ENCODE data around the gene GGT5.

GGT5 gene

DNA sequence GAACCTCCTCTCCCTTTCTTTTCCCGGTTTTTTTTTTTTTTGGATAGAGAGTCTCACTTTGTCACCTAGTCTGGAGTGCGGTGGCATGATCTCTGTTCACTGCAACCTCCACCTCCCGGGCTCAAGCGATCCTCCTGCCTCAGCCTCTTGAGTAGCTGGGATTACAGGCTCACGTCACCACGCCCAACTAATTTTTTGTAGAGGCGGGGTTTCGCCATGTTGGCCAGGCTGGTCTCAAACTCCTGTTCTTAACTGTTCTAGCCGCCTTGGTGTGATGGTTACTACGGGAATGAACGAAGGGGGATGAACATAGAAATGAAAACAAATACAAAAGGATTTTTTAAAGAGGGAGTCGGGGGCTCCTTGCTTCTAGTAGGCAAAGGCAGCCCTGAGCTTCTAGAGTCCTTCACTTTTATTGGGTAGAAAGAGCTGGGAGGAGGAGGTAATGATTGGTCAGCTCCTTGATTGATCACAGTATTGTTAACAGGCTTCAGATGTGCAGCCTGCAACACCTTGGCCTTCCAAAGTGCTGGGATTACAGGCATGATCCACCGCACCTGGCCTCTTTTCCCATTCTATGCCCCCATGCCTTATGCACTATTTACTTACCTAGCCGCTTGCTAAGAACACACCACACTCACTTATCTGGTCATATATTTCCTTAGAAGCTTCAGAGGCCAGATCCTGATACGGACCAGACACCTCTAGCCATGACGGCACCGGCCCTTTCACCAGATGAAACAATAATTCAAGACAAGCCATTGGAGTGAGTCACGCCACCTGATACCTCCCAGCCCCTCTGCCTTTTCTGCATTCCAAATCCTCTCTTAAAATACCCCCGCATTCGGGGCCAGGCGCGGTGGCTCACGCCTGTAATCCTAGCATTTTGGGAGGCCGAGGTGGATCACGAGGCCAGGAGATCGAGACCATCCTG lies 42.9 kb downstream of the GGT5 start:
- peaks cover 0 to 20% (median 16%) of the 10 kb centered on the region in 11 experiments; a peak in 17 of 22 replicates for H3K9me3 ChIP-seq (replicated peaks in 1 of 11)
- H3K4me1 ChIP-seq = peaks cover 37 to 95% (median 69%) of the 10 kb centered on the region in 10 experiments
- no peak overlapping the region for H3K4me3 ChIP-seq
- peak overlapping the region in 3 of 11 experiments; percentile 17 to 28 (median 19); a peak in 3 of 22 replicates for H3K27ac ChIP-seq
- no peaks in the 10 kb centered on the region for H3K27me3 ChIP-seq
- no peaks in the 10 kb centered on the region for H4K20me1 ChIP-seq
- TF ChIP-seq Cebpa-rat (IDR thresholded peaks at IDR 0.05) = no peak
- H3K9ac ChIP-seq = no peak overlapping the region
- H3K4me2 ChIP-seq = peak overlapping the region in 3 of 11 experiments; percentile 13 to 51 (median 42); a peak in 4 of 22 replicates
- H3K36me3 ChIP-seq = peaks cover 0 to 6% (median 0%) of the 10 kb centered on the region in 11 experiments; a peak in 1 of 22 replicates

DNA sequence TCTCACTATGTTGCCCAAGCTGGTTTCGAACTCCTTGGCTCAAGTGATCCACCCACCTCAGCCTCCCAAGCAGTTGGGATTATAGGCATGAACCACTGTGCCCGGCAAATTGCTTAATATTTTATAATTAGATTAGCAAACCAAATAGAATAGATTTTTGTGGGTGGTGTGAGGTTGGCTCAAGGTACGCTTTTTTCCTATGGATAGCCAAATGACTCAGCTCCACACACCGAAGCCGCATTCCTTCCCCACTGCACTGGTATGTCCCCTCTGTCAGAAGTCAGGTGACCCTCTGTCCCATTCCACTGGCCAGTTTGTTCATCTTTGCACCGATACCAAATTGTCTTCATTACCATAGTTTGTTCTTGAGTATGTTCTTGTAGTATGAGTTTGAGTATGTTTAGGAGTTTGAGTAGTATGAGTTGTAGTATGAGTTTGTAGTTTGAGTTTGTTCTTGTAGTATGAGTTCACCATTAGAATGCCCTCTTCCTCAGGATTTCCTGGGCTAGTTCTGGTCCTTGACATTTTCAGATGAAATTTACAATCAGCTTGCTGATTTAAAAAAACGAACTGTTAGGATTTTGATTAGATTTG lies 44.2 kb downstream of the GGT5 start:
- peak overlapping the region in 7 of 11 experiments; percentile 2 to 51 (median 16); a peak in 9 of 22 replicates for H3K4me2 ChIP-seq
- peaks cover 0 to 6% (median 0%) of the 10 kb centered on the region in 11 experiments; a peak in 1 of 22 replicates for H3K36me3 ChIP-seq
- H3K27me3 ChIP-seq = no peaks in the 10 kb centered on the region
- H3K9ac ChIP-seq = no peak overlapping the region
- H3K4me1 ChIP-seq = peaks cover 25 to 95% (median 67%) of the 10 kb centered on the region in 10 experiments
- H3K4me3 ChIP-seq = no peak overlapping the region
- H4K20me1 ChIP-seq = no peaks in the 10 kb centered on the region
- peak overlapping the region in 4 of 11 experiments; percentile 0 to 19 (median 9); a peak in 1 of 22 replicates for H3K27ac ChIP-seq
- no peak for TF ChIP-seq Cebpa-rat (IDR thresholded peaks at IDR 0.05)
- peaks cover 0 to 20% (median 16%) of the 10 kb centered on the region in 11 experiments; a peak in 17 of 22 replicates for H3K9me3 ChIP-seq (replicated peaks in 1 of 11)

GRCh38 chr22:24198682-24199052 lies 46.2 kb downstream of the GGT5 start:
- no peaks in the 10 kb centered on the region for H3K27me3 ChIP-seq
- H3K9ac ChIP-seq = peak overlapping the region in 8 of 11 experiments; percentile 28 to 64 (median 45); a peak in 11 of 22 replicates
- peak overlapping the region; percentile 30 to 79 (median 61); a peak in 20 of 22 replicates for H3K4me2 ChIP-seq
- H4K20me1 ChIP-seq = no peaks in the 10 kb centered on the region
- H3K9me3 ChIP-seq (replicated peaks in 1 of 11) = peaks cover 0 to 7% (median 2%) of the 10 kb centered on the region in 11 experiments; a peak in 8 of 22 replicates
- H3K4me3 ChIP-seq = no peak overlapping the region
- H3K36me3 ChIP-seq = no peaks in the 10 kb centered on the region
- peak overlapping the region in 10 of 11 experiments; percentile 48 to 80 (median 69); a peak in 19 of 22 replicates for H3K27ac ChIP-seq
- no peak for TF ChIP-seq Cebpa-rat (IDR thresholded peaks at IDR 0.05)
- H3K4me1 ChIP-seq = peaks cover 12 to 81% (median 52%) of the 10 kb centered on the region in 10 experiments; a peak in 19 of 20 replicates

DNA sequence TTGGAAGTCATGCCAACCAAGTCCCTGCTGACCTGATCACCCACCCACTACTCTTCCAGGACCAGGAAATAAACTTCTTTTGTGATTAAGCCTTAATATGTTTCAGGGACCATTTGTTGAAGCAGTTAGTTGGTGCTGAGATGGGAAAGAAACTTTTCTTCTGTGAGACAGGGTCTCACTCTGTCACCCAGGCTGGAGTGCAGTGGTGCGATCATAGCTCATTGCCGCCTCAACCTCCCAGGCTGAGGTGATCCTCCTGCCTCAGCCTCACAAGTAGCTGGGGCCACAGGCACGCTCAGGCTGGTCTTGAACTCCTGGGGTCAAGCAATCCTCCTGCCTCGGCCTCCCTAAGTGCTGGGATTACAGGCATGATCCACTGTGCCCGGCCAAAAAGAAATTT lies 53.0 kb downstream of the GGT5 start:
- H3K9ac ChIP-seq = peak overlapping the region in 6 of 11 experiments; percentile 6 to 47 (median 28); a peak in 8 of 22 replicates
- H3K9me3 ChIP-seq (replicated peaks in 1 of 11) = peaks cover 0 to 6% (median 0%) of the 10 kb centered on the region in 11 experiments; a peak in 1 of 22 replicates
- no peaks in the 10 kb centered on the region for H3K27me3 ChIP-seq
- H4K20me1 ChIP-seq = no peaks in the 10 kb centered on the region
- TF ChIP-seq Cebpa-rat (IDR thresholded peaks at IDR 0.05) = no peak
- H3K36me3 ChIP-seq = no peaks in the 10 kb centered on the region
- H3K4me3 ChIP-seq = no peak overlapping the region
- H3K27ac ChIP-seq = peak overlapping the region in 8 of 11 experiments; percentile 31 to 67 (median 52); a peak in 16 of 22 replicates
- peaks cover 13 to 54% (median 41%) of the 10 kb centered on the region in 10 experiments; a peak in 19 of 20 replicates for H3K4me1 ChIP-seq
- peak overlapping the region; percentile 20 to 79 (median 68); a peak in 20 of 22 replicates for H3K4me2 ChIP-seq

- H3K4me1 ChIP-seq = peaks cover 13 to 49% (median 38%) of the 10 kb centered on the region in 10 experiments; a peak in 19 of 20 replicates
- peak overlapping the region; percentile 20 to 79 (median 68); a peak in 21 of 22 replicates for H3K4me2 ChIP-seq
- H4K20me1 ChIP-seq = no peaks in the 10 kb centered on the region
- H3K9me3 ChIP-seq (replicated peaks in 1 of 11) = peaks cover 0 to 6% (median 0%) of the 10 kb centered on the region in 11 experiments; a peak in 1 of 22 replicates
- peak overlapping the region in 9 of 11 experiments; percentile 9 to 67 (median 50); a peak in 16 of 22 replicates for H3K27ac ChIP-seq
- H3K27me3 ChIP-seq = no peaks in the 10 kb centered on the region
- H3K4me3 ChIP-seq = no peak overlapping the region
- H3K9ac ChIP-seq = peak overlapping the region in 6 of 11 experiments; percentile 6 to 47 (median 28); a peak in 10 of 22 replicates
- TF ChIP-seq Cebpa-rat (IDR thresholded peaks at IDR 0.05) = no peak
- no peaks in the 10 kb centered on the region for H3K36me3 ChIP-seq
These were observed 53.5 kb downstream of the GGT5 start for GRCh38 chr22:24191381-24191841.

DNA sequence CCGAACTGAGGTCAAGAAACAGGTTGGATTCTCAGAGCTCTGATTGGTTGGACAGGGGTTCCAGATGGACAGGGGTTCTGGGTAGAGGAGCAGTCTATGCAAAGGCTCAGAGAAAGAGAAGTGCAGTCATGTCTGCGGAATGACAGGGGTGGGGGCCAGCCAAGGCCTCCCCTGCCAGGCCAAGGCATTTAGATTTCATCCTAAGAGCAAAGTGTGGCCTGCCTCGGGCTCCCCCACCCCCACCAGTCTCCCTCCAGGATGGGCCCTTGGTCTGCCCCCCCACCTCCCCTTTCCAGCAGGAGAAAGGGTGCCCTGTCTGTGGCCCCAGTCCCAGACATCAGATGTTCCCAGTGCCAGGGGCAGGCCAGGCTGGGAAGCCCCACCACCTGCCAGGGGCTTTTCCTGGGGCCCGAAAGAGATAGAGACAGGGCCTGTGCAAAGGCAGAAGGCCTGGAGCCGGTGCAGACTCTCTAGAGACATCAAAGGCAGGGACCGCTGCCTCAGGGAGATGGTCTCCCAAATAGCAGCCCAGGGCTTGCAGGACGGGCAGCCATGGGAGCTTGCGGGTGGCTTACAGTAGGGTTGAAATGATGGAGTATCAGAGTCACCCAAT lies 54.2 kb downstream of the GGT5 start:
- TF ChIP-seq Cebpa-rat (IDR thresholded peaks at IDR 0.05) = no peak
- peaks cover 13 to 42% (median 33%) of the 10 kb centered on the region in 10 experiments; a peak in 19 of 20 replicates for H3K4me1 ChIP-seq
- no peak overlapping the region for H3K4me3 ChIP-seq
- no peaks in the 10 kb centered on the region for H3K36me3 ChIP-seq
- H4K20me1 ChIP-seq = no peaks in the 10 kb centered on the region
- peak overlapping the region; percentile 20 to 79 (median 68); a peak in 20 of 22 replicates for H3K4me2 ChIP-seq
- peak overlapping the region in 7 of 11 experiments; percentile 31 to 67 (median 53); a peak in 10 of 22 replicates for H3K27ac ChIP-seq
- H3K9ac ChIP-seq = peak overlapping the region in 4 of 11 experiments; percentile 6 to 37 (median 20); a peak in 2 of 22 replicates
- peaks cover 0 to 6% (median 0%) of the 10 kb centered on the region in 11 experiments; a peak in 1 of 22 replicates for H3K9me3 ChIP-seq (replicated peaks in 1 of 11)
- no peaks in the 10 kb centered on the region for H3K27me3 ChIP-seq

DNA sequence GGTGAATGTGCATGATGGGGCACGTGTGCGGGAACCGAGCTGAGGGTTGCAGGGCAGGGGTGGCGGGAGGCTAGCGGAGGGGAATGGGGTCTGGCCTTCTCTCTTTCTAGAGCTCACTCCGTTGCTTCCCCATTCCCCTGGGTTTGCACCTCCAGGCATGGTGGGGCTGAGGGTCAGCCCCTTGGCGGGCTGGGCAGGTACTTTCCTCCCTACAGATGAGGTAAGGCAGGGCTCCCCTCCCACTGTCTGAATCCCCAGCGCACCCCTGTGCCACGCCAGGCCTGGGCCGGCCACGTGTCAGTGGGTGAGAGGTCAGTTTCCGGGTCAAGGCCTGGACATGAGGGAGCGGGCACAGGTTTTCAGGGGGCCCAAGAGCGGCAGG lies 54.7 kb downstream of the GGT5 start:
- no peaks in the 10 kb centered on the region for H3K36me3 ChIP-seq
- no peaks in the 10 kb centered on the region for H4K20me1 ChIP-seq
- H3K4me3 ChIP-seq = no peak overlapping the region
- H3K27me3 ChIP-seq = no peaks in the 10 kb centered on the region
- H3K4me1 ChIP-seq = peaks cover 13 to 37% (median 31%) of the 10 kb centered on the region in 10 experiments; a peak in 19 of 20 replicates
- H3K9ac ChIP-seq = peak overlapping the region in 4 of 11 experiments; percentile 3 to 32 (median 8); a peak in 1 of 22 replicates
- TF ChIP-seq Cebpa-rat (IDR thresholded peaks at IDR 0.05) = no peak
- peak overlapping the region; percentile 1 to 79 (median 68); a peak in 17 of 22 replicates for H3K4me2 ChIP-seq
- peaks cover 0 to 6% (median 0%) of the 10 kb centered on the region in 11 experiments; a peak in 1 of 22 replicates for H3K9me3 ChIP-seq (replicated peaks in 1 of 11)
- peak overlapping the region in 5 of 11 experiments; percentile 50 to 67 (median 61); a peak in 7 of 22 replicates for H3K27ac ChIP-seq

All from BLaER1 treated with 17β-estradiol and CSF1 and Interleukin-3, amounts not matched to agents 10 nM and 100 nM (cell line).